Nephron (organoid): Measurements from ENCODE around the gene ZBTB18.

Experiments used
- H3K27ac Mint-ChIP-seq, 3 experiments: 2 replicates each; pipeline ENCODE4 v1.8.0; 2020; ENCODE audit warnings: mixed read lengths in 3 of 3, mild to moderate bottlenecking in 2 of 3, moderate library complexity in 1 of 3
- H3K27me3 Mint-ChIP-seq: 2 replicates; pipeline ENCODE4 v1.8.0; 2021; ENCODE audit warnings: low read depth, mild to moderate bottlenecking, moderate library complexity, mixed read lengths
- H3K36me3 Mint-ChIP-seq: 2 replicates; pipeline ENCODE4 v1.8.0; 2020; ENCODE audit warnings: low read depth, mixed read lengths
- H3K4me1 Mint-ChIP-seq: 2 replicates; pipeline ENCODE4 v1.8.0; 2020; ENCODE audit warnings: mixed read lengths
- H3K4me3 Mint-ChIP-seq, 3 experiments: 2 replicates each; pipeline ENCODE4 v1.8.0; 2020; ENCODE audit warnings: mild to moderate bottlenecking in 3 of 3, mixed read lengths in 3 of 3, moderate library complexity in 2 of 3
- H3K9me3 Mint-ChIP-seq: 2 replicates; pipeline ENCODE4 v1.8.0; 2020; ENCODE audit warnings: mixed read lengths
- CTCF ChIP-seq, 3 experiments: fragments of 200-600 bp; sonication (generic); IDR thresholded peaks; one replicate each; pipeline ENCODE4 v1.5.0; 2021; ENCODE audit warnings: antibody characterized with exemption in 3 of 3; ENCODE audit not compliant: unreplicated experiment in 3 of 3

The ZBTB18 gene

DNA sequence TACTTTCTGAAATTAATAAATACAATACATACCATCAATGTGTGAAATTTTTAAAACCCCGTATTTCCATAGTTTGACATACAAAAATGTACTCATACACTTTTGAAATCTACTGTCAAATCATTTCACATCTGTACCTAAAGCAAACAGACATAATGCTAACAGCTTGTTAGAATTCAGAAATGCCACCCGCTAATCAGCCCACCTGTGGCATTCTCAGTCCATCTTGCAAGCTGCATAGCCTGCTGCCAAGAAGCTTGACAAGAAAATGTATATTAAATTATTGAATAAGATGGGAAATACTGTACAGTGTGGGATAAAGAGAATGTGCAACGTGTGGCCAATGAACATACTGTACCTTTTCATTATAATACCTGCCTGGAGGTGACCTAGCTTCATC lies 55.1 kb downstream of the ZBTB18 start:
- H3K4me3 Mint-ChIP-seq, result no peak overlapping the region
- no peaks in the 10 kb centered on the region for H3K36me3 Mint-ChIP-seq
- TF ChIP-seq CTCF (IDR thresholded peaks at IDR 0.05; ENCODE audit: unreplicated experiment in 3 of 3), result no peak
- H3K4me1 Mint-ChIP-seq, result peaks cover 25% of the 10 kb centered on the region
- H3K27ac Mint-ChIP-seq, result no peak overlapping the region
- no peaks in the 10 kb centered on the region for H3K9me3 Mint-ChIP-seq
- peaks cover 16% of the 10 kb centered on the region for H3K27me3 Mint-ChIP-seq
